KMS-11 (cell line): ENCODE data around the gene KIF27.
"Not testable (repeated sequence)": the region's sequence is repeated elsewhere in the genome, so short reads cannot be mapped to it uniquely, and the experiment has no call there.

ENCODE experiments used
- H2AFZ ChIP-seq: fragments of 200-600 bp; sonication (generic); 2 replicates; pipeline ENCODE4 v1.6.1; 2016; ENCODE audit warnings: antibody characterized with exemption, mixed run types, low read depth
- H3K27ac ChIP-seq: fragments of 200-600 bp; sonication (generic); 2 replicates; pipeline ENCODE4 v1.6.1; 2016; ENCODE audit warnings: mild to moderate bottlenecking, mixed run types
- H3K27me3 ChIP-seq: fragments of 200-600 bp; sonication (generic); 2 replicates; pipeline ENCODE4 v1.6.1; 2017; ENCODE audit warnings: mild to moderate bottlenecking, low read depth, mixed run types, moderate library complexity; ENCODE audit not compliant: insufficient read depth
- H3K36me3 ChIP-seq: fragments of 200-600 bp; sonication (generic); 2 replicates; pipeline ENCODE4 v1.6.1; 2017; ENCODE audit warnings: mild to moderate bottlenecking, mixed run types; ENCODE audit not compliant: insufficient read depth
- H3K4me1 ChIP-seq: fragments of 200-600 bp; sonication (generic); 2 replicates; pipeline ENCODE4 v1.6.1; 2016; ENCODE audit warnings: mild to moderate bottlenecking, low read depth, mixed run types; ENCODE audit not compliant: poor library complexity, severe bottlenecking
- H3K4me2 ChIP-seq: fragments of 200-600 bp; sonication (generic); 2 replicates; pipeline ENCODE4 v1.7.0; 2016; ENCODE audit warnings: mild to moderate bottlenecking, mixed run types
- H3K4me3 ChIP-seq: fragments of 200-600 bp; sonication (generic); IDR thresholded peaks from 2 replicates; pipeline ENCODE4 v1.6.1; 2017; ENCODE audit warnings: low read depth, low read length, mixed read lengths; ENCODE audit not compliant: insufficient read depth
- H3K79me2 ChIP-seq: fragments of 200-600 bp; sonication (generic); 2 replicates; pipeline ENCODE4 v1.6.1; 2016; ENCODE audit warnings: low read depth, mixed run types; ENCODE audit not compliant: insufficient read depth
- H3K9ac ChIP-seq: fragments of 200-600 bp; sonication (generic); 2 replicates; pipeline ENCODE4 v1.6.1; 2016; ENCODE audit warnings: mild to moderate bottlenecking, mixed run types
- H4K20me1 ChIP-seq: fragments of 200-600 bp; sonication (generic); 2 replicates; pipeline ENCODE4 v1.6.1; 2016; ENCODE audit warnings: mild to moderate bottlenecking, mixed run types; ENCODE audit not compliant: insufficient read depth
- TF ChIP-seq, protein P1 (sequence below): fragments of 200-600 bp; sonication (generic); conservative IDR thresholded peaks from 2 replicates; pipeline ENCODE4 v1.6.1; 2017; ENCODE audit warnings: low read depth, mild to moderate bottlenecking, antibody characterized with exemption, low read length, moderate library complexity, mixed read lengths

The KIF27 gene

GRCh38 chr9:83837070-83837643 is 84.1 kb downstream of the KIF27 start:
- not testable (repeated sequence) for H4K20me1 ChIP-seq, H3K36me3 ChIP-seq, H3K27me3 ChIP-seq, H3K27ac ChIP-seq, H3K4me1 ChIP-seq, H3K79me2 ChIP-seq, H3K9ac ChIP-seq, H2AFZ ChIP-seq, H3K4me2 ChIP-seq, H3K4me3 ChIP-seq
- TF ChIP-seq, protein P1, sequence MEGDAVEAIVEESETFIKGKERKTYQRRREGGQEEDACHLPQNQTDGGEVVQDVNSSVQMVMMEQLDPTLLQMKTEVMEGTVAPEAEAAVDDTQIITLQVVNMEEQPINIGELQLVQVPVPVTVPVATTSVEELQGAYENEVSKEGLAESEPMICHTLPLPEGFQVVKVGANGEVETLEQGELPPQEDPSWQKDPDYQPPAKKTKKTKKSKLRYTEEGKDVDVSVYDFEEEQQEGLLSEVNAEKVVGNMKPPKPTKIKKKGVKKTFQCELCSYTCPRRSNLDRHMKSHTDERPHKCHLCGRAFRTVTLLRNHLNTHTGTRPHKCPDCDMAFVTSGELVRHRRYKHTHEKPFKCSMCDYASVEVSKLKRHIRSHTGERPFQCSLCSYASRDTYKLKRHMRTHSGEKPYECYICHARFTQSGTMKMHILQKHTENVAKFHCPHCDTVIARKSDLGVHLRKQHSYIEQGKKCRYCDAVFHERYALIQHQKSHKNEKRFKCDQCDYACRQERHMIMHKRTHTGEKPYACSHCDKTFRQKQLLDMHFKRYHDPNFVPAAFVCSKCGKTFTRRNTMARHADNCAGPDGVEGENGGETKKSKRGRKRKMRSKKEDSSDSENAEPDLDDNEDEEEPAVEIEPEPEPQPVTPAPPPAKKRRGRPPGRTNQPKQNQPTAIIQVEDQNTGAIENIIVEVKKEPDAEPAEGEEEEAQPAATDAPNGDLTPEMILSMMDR, result peak; percentile 42

- H3K4me1 ChIP-seq, H4K20me1 ChIP-seq, H3K9ac ChIP-seq, H3K4me3 ChIP-seq, H3K36me3 ChIP-seq, H3K27me3 ChIP-seq, H3K27ac ChIP-seq, H2AFZ ChIP-seq, H3K4me2 ChIP-seq, H3K79me2 ChIP-seq: not testable (repeated sequence)
Observed at GRCh38 chr9:83830426-83831071, 90.7 kb downstream of the KIF27 start.

- H3K27me3 ChIP-seq, H3K4me2 ChIP-seq, H4K20me1 ChIP-seq, H3K4me1 ChIP-seq, H3K27ac ChIP-seq, H3K9ac ChIP-seq, H2AFZ ChIP-seq, H3K4me3 ChIP-seq, H3K36me3 ChIP-seq, H3K79me2 ChIP-seq: not testable (repeated sequence)
Observed at GRCh38 chr9:83824986-83825623, 96.1 kb downstream of the KIF27 start.

GRCh38 chr9:83817356-83818278 is 103.6 kb downstream of the KIF27 start, which contains the start of gene GKAP1:
TSS of gene GKAP1 (minus strand) at chr9:83817769. CDS start at chr9:83806517, 11,252 bp downstream.
- not testable (repeated sequence) for H3K36me3 ChIP-seq, H3K79me2 ChIP-seq, H3K4me3 ChIP-seq, H4K20me1 ChIP-seq, H3K27me3 ChIP-seq
- Histone ChIP-seq H3K27ac (peak within 1 kb of the TSS; percentile 43), H3K4me2 (peak within 1 kb of the TSS; percentile 56), H2AFZ (peak within 1 kb of the TSS; percentile 82), H3K4me1 (peaks cover 27% of the 10 kb centered on the region), H3K9ac (peak within 1 kb of the TSS; percentile 57)

DNA sequence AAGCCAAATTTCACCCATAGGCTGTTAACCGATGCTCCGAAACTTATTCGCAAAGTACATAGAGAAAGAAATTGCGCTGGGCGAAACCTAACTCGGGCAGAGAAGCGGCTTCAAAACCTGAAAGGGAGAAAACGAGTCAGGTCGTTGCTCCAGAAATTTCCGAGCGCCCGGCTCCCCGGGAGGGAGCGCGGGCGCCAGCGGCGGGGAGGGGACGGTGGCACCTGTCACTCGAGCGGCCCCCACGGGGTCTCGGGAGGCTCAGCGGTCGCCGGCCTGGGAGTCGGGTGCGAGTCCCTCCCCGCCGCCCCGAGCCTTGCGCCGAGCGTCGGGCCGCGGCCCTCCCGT is 104.2 kb downstream of the KIF27 start:
- H3K9ac ChIP-seq, result peak overlapping the region; percentile 57
- not testable (repeated sequence) for H3K79me2 ChIP-seq, H3K36me3 ChIP-seq, H4K20me1 ChIP-seq, H3K27me3 ChIP-seq, H3K4me3 ChIP-seq
- peak overlapping the region; percentile 56 for H3K4me2 ChIP-seq
- H3K27ac ChIP-seq, result peak overlapping the region; percentile 42
- H3K4me1 ChIP-seq, result peaks cover 27% of the 10 kb centered on the region
- H2AFZ ChIP-seq, result peak overlapping the region; percentile 15

GRCh38 chr9:83815120-83815519 is 106.1 kb downstream of the KIF27 start:
- not testable (repeated sequence) for H4K20me1 ChIP-seq, H3K27ac ChIP-seq, H3K4me2 ChIP-seq, H3K4me3 ChIP-seq, H3K36me3 ChIP-seq, H3K79me2 ChIP-seq, H3K27me3 ChIP-seq, H2AFZ ChIP-seq, H3K9ac ChIP-seq
- H3K4me1 ChIP-seq, result peaks cover 27% of the 10 kb centered on the region

- not testable (repeated sequence) for H3K4me3 ChIP-seq, H4K20me1 ChIP-seq
Observed at GRCh38 chr9:83809213-83809612, 112.0 kb downstream of the KIF27 start.

GRCh38 chr9:83804454-83804853 is 116.8 kb downstream of the KIF27 start:
- H3K36me3 ChIP-seq, H3K9ac ChIP-seq, H3K4me3 ChIP-seq, H3K79me2 ChIP-seq, H4K20me1 ChIP-seq, H3K4me1 ChIP-seq, H3K4me2 ChIP-seq, H3K27ac ChIP-seq, H2AFZ ChIP-seq, H3K27me3 ChIP-seq: not testable (repeated sequence)

More at GRCh38 chr9:83809213-83809612, 112.0 kb downstream of the KIF27 start:
- H3K27me3 ChIP-seq, H3K4me1 ChIP-seq, H3K9ac ChIP-seq, H3K79me2 ChIP-seq, H2AFZ ChIP-seq, H3K4me2 ChIP-seq, H3K27ac ChIP-seq, H3K36me3 ChIP-seq: not testable (repeated sequence)

DNA sequence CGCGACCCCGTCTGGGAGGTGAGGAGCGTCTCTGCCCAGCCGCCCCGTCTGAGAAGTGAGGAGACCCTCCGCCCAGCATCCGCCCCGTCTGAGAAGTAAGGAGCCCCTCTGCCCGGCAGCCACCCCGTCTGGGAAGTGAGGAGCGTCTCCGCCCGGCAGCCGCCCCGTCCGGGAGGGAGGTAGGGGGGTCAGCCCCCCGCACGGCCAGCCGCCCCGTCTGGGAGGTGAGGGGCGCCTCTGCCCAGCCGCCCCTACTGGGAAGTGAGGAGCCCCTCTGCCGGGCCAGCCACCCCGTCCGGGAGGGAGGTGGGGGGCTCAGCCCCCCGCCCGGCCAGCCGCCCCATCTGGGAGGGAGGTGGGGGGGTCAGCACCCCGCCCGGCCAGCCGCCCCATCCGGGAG is 117.3 kb downstream of the KIF27 start:
- H3K27me3 ChIP-seq, H3K79me2 ChIP-seq, H3K9ac ChIP-seq, H3K4me3 ChIP-seq, H3K4me2 ChIP-seq, H2AFZ ChIP-seq, H3K27ac ChIP-seq, H4K20me1 ChIP-seq, H3K36me3 ChIP-seq, H3K4me1 ChIP-seq: not testable (repeated sequence)
